Activated CD4-positive, CD25-positive, alpha-beta regulatory T cell (primary cell): ENCODE results near the gene WLS.
"Not testable (repeated sequence)": the region's sequence is repeated elsewhere in the genome, so short reads cannot be mapped to it uniquely, and the experiment has no call there.

Experiments
- DNase-seq, 4 experiments: peaks; one replicate each; lab custom pipeline; 2025; lab: John Stamatoyannopoulos, UW

WLS gene

GRCh38 chr1:68165665-68166064 is 66.7 kb downstream of the WLS start:
- no peak for DNase-seq

- no peak for DNase-seq
Measured at GRCh38 chr1:68164918-68165317, 67.4 kb downstream of the WLS start.

- DNase-seq, result no peak
Measured at GRCh38 chr1:68163220-68163619, 69.1 kb downstream of the WLS start.

DNA sequence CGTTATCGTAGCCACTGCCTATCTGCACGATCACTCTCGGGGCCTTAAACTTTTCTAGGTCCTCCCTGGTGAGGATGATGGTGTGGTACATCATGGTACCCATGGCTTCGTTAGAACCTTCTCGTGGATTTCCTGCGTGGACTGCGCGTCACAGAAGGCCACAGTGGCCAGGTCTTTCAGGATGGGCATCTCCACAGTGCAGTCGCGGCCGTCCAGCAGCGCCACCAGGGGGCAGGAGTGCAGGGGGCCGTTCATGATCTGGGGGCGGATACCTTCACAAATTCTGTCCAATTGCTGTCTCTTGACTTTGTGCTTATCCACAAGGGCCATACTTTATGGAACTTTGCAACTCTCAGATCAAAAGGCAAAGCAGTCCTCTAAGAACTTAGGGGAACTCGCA is 69.6 kb downstream of the WLS start:
- DNase-seq, result no peak

GRCh38 chr1:68161672-68162071 is 70.7 kb downstream of the WLS start:
- not testable (repeated sequence) for DNase-seq

GRCh38 chr1:68160935-68161334 is 71.4 kb downstream of the WLS start:
- not testable (repeated sequence) for DNase-seq

- no peak for DNase-seq
Measured at GRCh38 chr1:68160021-68160420, 72.3 kb downstream of the WLS start.

GRCh38 chr1:68158837-68159236 is 73.5 kb downstream of the WLS start:
- no peak for DNase-seq

DNA sequence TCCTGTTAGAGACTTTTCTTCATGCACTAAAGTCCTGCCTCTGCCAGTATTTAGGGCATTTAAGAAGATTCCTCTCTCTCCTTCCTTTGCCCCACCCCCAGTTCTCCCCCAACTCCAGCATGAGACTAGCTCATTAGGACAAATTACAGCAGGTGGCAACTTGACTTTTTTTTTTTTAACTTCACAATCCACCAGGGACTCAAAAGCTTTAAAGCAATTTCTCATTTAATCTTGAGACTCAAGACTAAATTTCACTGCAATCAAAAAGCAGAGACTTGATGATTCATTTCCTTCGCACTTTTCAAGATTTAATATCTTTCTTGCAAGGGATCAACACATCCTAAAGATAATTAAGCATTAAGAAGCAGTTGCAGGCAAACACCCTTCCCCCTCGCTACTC is 74.9 kb downstream of the WLS start:
- DNase-seq, result no peak

GRCh38 chr1:68151690-68152089 is 80.6 kb downstream of the WLS start:
- DNase-seq, result no peak

- DNase-seq, result no peak
Measured at GRCh38 chr1:68149907-68150306, 82.4 kb downstream of the WLS start.

DNA sequence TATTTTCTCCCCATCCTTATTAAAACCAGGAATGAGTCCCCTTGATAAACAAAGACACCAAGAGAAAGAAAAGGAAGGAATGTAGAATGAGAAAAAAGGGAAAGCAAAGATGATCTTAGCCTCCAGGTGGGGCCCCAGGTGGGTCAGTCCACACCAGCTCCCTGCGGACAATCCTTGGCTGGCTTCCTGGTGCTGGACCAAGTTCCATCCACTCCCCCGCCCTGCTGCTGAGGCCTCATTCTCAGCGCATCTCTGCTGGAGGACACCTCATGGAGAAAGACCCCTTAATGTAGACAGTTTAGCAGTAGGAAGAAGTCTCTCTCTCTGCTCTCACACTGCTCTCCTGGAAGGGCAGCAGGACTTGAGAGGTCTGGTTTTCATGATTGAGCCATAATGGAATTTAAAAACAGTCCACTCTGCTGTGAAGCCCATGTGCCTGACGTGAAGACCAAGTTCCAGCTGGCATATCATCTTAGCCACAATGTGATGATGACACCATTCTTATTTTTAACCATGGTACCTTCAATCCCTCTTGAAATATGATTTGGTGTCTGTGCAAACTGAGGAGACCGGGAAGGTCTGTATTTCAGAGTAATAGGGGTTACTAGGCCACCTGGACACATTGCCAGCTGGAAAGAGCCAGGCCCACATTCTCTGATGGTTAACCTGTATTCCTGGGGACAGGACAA is 83.1 kb downstream of the WLS start:
- no peak for DNase-seq

GRCh38 chr1:68148631-68149030 is 83.7 kb downstream of the WLS start:
- DNase-seq, result no peak

DNA sequence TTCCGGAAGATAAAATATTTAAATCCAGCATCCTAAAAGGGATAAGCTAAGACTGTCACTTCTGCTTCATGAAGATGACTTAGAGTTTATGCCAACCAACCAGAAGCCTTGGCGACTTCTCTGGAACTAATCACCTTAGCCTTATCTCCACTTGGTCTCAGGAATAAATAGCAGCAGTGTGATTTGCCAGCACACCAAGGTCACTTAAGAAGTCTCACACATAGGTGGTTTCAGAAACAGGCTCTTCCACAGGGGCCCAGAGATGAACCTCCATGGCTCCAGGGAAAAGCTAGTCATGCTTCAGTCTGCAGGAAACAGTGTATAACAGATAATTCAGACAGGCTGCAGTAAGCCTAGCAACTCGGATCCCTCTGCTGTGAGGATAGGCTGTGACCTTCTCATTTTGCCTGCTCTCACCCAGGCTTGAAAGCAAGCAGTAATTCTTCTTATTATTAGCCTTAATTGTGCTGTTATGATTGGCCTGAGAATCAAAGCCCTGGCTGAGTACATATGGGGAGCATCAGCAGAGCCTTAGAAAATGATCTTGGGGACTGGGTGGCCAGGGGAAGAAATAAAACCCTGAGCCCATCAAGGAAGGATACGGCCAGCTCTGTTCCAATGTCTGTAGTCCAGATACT is 84.7 kb downstream of the WLS start:
- DNase-seq, result no peak

DNA sequence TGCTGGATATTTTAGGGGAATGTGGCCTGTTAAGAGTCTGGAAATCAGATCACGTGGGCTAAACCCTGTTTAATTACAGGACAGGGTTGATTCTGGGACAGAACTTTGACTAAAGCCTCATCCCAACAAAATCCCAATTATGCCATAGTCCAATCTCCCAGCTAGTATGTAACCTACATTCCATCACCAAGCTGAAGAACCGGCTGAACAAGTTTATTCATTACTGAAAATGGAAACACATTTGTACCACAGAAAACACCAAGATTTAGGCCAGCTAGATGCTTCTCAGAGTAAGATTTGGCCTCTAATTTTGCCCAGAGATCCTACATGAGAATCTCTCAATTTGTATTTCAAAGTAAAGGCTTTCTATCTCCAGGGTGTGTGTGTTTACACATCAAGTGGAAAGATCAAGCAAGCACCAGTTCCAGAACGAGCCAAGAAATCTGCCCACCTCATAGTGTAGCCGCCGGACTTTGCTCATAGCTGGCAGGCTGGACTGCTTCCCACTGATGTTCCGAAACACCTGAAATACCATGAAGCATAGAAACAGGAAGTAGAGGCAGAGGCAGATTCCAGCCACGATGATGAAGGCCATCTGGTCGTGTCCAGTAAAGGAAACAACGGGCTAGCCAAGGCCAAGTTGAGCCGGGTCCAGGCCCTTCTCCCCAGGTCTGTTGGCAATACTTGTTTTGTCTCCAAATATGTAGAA is 86.8 kb downstream of the WLS start:
- no peak for DNase-seq

- DNase-seq, result no peak
Measured at GRCh38 chr1:68144856-68145255, 87.5 kb downstream of the WLS start.

DNA sequence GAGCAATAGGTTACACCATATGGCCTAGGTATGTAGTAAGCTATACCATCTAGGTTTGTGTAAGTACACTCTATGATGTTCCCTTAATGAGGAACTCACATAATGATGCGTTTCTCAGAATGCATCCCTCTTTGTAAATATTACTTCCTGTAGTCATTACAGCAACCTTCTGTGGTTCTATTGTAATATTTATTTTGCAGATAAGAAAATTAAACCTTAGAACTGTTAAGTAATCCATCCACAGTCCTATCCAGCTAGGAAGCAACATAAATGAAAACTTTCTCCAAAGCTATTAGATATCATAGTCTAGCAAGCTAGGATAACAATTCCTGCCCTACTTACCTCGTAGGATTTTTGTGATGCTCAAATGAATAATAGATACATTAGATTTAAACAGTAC is 88.7 kb downstream of the WLS start:
- DNase-seq, result no peak

DNA sequence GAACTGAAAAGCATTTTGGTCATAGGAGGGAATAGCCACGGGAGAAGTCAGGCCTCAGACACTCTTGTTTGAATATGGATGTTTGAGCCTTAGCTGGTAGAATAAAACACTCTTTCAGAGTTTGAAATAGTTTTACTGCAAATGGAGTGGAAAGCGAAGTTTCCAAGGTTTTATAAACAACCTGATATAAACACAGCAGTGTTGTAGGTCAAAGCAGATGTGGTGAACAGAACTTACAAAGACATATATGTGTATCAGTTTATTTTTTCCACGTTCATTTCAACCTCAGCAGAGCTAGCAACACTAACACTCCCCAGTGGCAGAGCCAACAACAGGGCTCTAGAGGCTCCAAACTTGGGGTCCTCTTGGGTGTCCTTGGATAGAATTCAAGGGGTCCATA is 89.9 kb downstream of the WLS start:
- DNase-seq, result no peak

DNA sequence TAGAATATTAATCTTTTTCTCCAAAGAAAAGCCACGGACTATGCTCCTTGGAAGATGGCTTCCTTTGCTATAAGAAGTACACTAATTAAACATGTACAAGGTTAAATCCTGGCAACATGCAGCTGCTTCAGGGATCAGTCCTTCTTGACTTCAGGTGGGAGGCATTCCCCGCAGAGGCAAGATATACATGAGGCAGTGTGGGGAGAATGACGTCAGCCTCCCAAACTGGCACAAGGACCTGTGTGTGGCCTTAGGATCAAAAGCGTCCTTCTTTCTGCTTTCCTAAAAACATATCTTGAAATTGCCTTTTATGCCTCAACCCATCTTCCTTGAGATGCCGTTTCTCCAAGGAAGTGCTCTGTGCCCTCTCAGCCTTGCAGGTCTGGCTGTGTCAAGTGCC is 90.3 kb downstream of the WLS start:
- no peak for DNase-seq

- no peak for DNase-seq
Measured at GRCh38 chr1:68141071-68142021, 91.0 kb downstream of the WLS start.

- no peak for DNase-seq
Measured at GRCh38 chr1:68140536-68140935, 91.8 kb downstream of the WLS start.

- DNase-seq, result no peak
Measured at GRCh38 chr1:68136187-68136586, 96.1 kb downstream of the WLS start.
